NCI-H2029 treated with DMSO at 0.1 percent for 48 hours (cell line): ENCODE results near the gene SLC22A16.
A peak's percentile ranks its signal among the peaks of the same experiment; 100 is the strongest.

Experiments
- DNase-seq: peaks from one replicate; lab custom pipeline; 2025; lab: John Stamatoyannopoulos, UW

SLC22A16 gene

DNA sequence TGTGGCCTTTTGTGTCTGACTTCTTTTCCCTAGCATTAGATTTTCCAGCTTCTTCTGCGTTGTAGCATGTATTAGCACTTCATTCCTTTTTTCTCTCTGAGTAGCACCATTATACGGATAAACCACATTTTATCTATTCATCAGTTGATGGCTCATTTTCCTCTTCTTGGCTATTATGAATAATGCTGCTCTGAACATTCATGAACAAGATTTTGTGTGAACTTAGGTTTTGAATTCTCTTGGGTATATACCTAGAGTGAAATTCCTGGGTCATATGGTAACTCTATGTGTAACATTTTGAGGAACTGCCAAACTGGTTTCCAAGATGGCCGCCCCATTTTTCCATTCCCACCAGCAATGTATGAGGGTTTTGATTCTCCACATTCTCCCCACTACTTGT is 28.7 kb downstream of the SLC22A16 start:
- no peak for DNase-seq

DNA sequence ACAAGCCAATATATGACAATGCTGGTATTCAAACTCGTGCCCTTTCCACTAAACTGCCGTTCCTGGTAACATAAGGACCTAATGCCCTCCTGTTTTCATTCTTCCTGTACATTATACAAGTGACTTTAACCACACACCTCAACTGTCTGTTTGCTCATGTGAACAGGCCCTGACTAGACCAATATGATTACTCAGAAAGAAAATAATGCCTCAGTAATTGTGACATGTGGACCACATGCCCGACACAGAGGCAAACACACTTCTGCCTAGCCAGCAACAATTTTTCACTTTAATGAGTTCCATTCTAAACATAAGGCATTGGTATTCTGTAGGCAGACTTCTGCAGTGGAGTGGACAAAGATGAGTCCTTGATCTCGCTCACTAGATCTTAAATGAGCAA is 30.0 kb downstream of the SLC22A16 start:
- peak; percentile 5 for DNase-seq

- DNase-seq = no peak
Measured at GRCh38 chr6:110440026-110440425, 36.4 kb downstream of the SLC22A16 start.

DNA sequence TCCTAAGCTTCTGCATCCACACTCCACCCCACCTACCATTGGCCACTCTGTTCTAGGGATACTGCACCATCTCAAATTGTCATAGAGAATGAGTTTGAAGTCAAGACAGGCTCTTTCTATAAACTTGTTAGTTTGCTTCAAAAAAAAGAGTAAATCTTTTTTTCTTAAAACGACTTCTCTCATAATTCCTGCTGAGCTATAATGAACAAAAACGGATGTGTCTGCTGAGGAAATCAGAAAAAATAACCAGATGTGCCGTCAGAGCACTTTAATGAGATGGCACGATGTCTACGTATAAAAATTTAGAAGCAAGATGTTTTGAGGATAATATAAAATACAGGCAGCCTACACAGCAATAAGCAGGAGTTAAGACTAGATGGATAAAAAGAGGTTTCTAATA is 37.1 kb downstream of the SLC22A16 start:
- DNase-seq = no peak

GRCh38 chr6:110434961-110435602 is 41.3 kb downstream of the SLC22A16 start:
- DNase-seq = no peak

- no peak for DNase-seq
Measured at GRCh38 chr6:110432285-110432900, 44.0 kb downstream of the SLC22A16 start.

GRCh38 chr6:110430741-110431140 is 45.7 kb downstream of the SLC22A16 start:
- DNase-seq = no peak

DNA sequence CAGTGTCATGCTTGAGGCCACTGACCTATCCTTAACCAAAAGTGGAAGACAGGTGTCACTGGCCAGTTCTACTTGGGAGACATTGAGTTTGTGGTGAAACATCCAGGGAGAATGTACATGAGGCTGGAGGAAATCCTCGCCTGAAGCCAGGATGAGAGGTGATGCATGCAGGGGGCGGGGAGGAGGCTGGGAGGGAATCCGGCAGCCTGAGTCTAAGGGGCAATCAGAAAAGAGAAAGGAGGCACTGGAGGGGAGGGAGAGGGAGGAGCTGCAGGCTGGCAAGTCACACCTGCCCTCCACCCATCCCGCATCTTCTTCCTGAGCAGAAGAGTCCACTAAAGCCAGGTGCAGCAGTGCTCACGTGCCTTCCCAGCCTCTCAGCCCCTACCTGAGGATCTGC is 46.2 kb downstream of the SLC22A16 start:
- no peak for DNase-seq

DNA sequence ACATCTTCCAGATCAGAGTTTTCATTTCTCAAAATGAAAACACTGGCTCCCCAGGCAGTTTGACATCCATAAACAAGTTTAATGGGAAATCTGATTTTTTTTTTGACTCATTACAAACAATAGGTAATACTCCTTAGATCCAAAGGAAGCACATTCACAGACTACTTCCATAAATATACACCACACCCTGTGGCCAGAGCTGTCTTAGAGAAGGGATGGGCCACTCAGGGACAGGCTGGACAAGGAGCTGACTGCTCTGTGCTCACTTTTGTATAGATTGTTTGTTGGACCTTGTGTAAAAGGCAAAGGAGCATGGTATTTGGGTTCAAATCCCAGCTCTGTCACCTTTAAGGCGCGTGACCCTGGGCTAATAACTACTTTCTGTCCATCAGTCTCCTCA is 48.3 kb downstream of the SLC22A16 start:
- DNase-seq = no peak

DNA sequence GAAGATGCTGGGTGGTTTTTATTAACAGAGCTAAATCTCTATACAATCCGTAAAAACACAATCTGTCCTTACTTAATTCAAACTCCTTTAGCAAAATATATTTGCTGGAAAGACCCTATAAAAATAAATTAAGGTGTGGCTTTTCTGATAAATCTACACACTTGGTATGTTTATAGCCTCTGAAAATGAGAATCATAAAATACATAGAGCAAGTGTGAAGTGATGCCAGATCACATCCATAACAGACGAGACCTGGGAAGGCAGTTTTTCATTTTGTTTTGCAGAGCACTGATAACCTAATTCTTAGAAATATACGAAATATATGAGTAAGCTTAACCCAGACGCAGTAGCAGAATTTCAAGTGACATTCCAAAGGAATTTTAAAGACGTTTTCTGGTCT is 50.6 kb downstream of the SLC22A16 start:
- no peak for DNase-seq

GRCh38 chr6:110422444-110422822 is 54.0 kb downstream of the SLC22A16 start:
- DNase-seq = no peak

DNA sequence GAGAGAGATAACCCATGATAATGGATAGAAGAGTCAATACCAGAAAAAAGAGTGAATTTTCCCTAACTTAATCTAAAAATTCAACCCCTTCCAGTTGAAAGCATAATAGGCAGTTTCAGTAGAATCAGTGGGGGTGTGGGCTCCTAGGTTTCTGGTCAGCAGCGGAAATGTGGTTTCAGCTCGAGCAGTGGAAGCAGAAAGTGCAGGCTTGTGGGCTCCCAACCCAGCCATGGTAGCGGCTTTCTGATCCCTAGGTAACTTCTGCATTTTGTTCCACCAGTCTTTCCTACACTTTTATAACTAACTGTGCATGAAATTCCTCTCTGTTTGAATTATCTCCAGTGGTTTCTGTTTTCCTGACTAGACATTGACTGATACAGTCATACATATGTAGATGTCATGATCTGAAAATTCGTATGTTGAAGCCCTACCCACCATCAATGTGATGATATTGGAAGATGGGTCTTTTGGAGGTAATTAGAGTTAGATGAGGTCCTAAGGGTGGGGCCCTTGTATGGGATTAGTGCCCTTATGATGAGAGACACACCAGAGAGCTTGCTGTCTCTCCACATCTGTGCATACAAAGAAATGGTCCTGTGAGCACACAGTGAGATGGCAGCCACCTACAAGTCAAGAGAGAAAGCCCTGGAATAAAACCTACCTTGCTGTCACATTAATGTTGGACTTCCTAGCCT is 54.5 kb downstream of the SLC22A16 start:
- DNase-seq = no peak

DNA sequence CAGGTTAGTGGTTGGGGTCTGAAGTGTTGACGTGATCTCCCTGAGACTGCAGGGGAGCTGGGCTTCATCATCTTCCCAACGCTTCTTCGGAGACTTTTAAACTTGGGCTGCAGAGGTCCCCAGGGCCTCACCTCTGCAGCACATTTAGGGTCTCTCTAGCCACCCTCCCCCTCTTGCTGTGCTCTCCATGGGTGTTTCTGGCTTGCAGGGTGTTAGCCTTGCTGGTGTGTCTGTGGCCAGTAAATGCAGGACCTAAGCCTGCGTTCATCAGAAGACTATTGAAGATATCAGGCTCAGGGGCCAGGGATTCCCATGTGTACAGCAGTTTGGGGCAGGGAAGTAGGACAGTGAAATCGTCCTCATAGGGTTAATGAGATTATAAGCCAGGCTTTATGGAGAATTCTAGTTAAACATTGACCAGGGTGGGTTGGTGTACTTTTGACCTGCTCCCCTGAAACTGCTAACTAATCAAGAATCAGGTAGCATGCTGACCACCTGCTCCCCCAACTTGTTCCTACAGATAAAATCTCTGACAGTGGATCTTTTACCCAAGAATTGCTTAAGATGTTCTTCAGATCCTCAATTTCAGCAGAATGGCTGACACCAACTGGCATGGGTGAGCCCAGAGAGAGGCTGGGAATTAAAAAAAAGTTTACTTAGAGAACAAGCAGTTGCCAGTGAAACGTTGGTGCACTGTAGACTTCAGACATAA is 57.2 kb downstream of the SLC22A16 start:
- no peak for DNase-seq

- no peak for DNase-seq
Measured at GRCh38 chr6:110418594-110418993, 57.8 kb downstream of the SLC22A16 start.

DNA sequence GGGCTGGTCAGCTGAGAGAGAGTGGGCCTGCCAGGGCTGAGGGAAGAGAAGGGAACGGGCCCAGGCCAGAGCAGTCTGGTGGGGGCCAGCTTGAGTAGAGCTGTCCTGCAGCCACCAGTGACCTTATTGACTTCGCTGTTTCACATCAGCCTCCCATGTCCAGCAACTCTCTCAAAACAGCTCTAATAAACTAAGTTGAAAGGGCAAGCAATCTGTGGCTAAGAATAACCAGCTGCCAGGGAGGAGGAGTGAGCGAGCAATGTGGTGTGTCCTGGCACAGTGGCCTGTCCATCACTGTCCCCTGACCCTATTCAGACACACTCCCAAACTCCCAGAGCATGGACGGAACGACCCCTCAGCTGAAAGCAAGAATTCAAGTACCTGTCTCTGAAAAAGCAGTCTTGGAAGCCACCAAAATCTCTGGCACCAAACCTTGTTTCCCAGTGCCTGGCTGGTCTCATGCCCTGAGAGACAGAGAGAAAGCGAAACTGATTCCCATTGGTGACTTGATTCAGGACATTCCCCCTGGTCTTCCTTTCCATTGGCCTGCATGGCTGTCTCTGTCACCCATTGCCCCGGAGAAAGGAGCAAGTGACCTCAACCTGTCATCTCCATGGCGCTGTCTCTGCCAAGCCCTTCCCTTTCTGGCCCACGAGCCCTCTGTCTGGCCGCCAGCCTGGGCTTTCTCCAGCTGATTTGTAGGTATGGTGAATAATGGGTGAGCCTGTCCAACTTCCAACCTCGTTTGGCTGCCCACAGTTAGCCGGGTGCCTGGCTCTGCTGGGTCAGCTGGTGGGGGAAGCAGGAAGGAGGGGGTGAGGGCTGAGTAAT is 61.1 kb downstream of the SLC22A16 start, which contains the start of gene DDO:
Gene DDO (minus strand): TSS at position 490 of the 831 bp plus-strand sequence. CDS start 2,113 bp downstream, outside the sequence.
- peak; percentile 95 for DNase-seq

DNA sequence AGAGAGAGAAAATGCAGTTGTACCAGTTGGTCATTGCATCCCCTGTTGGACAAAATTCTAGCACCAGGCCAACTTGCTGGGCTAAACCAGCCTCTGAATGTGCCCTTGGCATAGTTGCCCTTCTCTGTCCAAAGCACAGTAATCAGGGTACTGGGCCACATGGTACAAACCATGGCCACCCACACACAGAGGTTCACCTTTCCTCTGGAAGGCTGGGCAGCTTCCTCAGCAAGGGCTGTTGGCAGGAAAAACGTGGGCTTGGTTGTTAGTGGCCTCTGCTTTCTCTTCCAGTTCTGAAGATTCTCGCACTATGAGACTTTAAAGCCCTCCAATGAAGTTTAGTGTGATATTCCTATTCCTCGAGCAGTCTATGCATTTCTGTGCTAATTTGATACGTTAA is 61.7 kb downstream of the SLC22A16 start:
- DNase-seq = no peak

DNA sequence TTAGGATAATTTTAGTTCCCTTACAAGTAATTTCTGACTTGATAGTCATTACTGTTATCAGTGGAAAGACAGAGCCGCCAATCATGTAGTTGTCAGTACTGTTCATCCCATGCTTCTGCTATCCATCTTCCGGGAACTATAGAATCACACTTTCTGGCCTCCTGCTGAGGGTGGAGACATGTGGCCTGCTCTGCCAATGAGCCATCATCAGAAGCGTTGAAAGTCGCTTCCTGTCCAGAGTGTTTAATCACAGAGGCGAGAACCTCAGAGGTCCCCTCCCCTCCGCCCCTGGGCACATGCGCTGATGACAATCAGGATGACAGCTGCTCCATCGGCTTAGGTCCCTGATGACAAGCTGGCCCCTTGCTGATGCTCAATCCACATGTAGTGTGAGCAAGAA is 64.1 kb downstream of the SLC22A16 start:
- no peak for DNase-seq

DNA sequence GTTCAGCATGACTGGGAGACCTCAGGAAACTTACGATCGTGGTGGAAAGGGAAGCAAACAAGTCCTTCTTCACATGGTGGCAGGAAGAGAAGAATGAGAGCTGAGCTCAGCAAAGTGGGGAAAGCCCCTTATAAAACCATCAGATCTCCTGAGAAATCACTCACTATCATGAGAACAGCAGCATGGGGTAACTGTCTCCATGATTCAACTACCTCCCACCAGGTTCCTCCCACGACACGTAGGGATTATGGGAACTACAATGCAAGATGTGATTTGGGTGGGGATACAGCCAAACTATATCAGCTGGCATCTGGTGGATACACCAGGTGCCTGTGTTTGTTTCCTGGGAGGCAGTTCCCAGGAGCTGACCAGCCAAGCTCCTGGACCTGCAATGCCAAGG is 65.9 kb downstream of the SLC22A16 start:
- DNase-seq = no peak

DNA sequence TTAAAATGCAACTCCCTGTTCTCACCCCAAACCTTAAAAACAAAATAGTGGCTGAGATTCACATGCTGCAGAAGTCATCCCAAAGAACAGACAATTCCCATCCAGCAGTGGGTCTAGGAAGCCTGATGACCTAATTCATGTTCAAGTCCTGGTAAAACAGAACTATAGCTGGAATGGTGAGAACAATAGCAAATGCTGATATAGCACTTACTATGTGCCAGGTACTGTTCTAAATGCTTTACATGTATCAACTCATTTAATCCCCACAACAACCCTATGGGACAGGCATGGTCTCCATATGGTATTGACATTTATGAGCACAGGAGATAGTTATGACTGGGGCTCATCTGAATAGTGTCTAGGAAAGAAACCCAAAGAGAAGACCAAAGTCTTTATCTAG is 66.6 kb downstream of the SLC22A16 start:
- DNase-seq = no peak

GRCh38 chr6:110408901-110409300 is 67.5 kb downstream of the SLC22A16 start:
- no peak for DNase-seq

DNA sequence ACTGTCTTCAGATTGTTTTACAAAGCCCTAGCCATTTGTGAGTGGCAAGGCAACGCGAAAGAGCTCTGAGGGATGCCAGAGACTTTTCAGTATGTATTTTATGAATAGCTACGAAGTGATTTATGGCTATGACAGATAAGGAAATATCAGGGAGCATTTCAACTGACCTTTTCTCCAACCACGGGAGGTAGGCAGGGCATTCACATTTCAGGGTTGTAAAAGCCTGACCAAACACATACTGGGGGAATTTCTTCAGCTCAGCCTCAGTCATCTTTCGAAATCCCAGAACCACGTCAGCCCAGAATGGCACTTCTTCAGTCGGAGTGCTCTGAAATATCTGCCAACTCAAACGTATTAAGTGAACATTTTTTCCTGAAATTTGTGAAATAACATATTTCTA is 71.8 kb downstream of the SLC22A16 start:
- no peak for DNase-seq
